Activated CD8-positive, alpha-beta memory T cell treated with anti-CD3 and anti-CD28 coated beads, Interleukin-2, amount 50 U/mL, for 24 hours (primary cell): Measurements from ENCODE around the gene GPLD1.

ENCODE experiments used
- DNase-seq: peaks from one replicate; pipeline ENCODE4 v3.0.0-alpha.2; 2020; ENCODE audit errors: extremely low read depth

GPLD1 gene

GRCh38 chr6:24455061-24455460 is 34.3 kb downstream of the GPLD1 start:
- no peak for DNase-seq

GRCh38 chr6:24454452-24454851 is 34.9 kb downstream of the GPLD1 start:
- DNase-seq, result no peak

GRCh38 chr6:24453921-24454320 is 35.5 kb downstream of the GPLD1 start:
- DNase-seq, result no peak

GRCh38 chr6:24451581-24452388 is 37.6 kb downstream of the GPLD1 start:
- DNase-seq, result no peak

GRCh38 chr6:24448828-24449525 is 40.4 kb downstream of the GPLD1 start:
- DNase-seq, result no peak

GRCh38 chr6:24448396-24448795 is 41.0 kb downstream of the GPLD1 start:
- DNase-seq, result no peak

- no peak for DNase-seq
These were observed 42.7 kb downstream of the GPLD1 start for GRCh38 chr6:24446670-24447069.

- DNase-seq, result no peak
These were observed 43.7 kb downstream of the GPLD1 start for GRCh38 chr6:24445704-24446103.

- DNase-seq, result no peak
These were observed 44.8 kb downstream of the GPLD1 start for GRCh38 chr6:24444588-24444987.

GRCh38 chr6:24441599-24441904 is 47.8 kb downstream of the GPLD1 start:
- no peak for DNase-seq

- no peak for DNase-seq
These were observed 48.3 kb downstream of the GPLD1 start for GRCh38 chr6:24440897-24441598.

GRCh38 chr6:24439858-24440539 is 49.4 kb downstream of the GPLD1 start:
- no peak for DNase-seq

- no peak for DNase-seq
These were observed 52.4 kb downstream of the GPLD1 start for GRCh38 chr6:24436979-24437378.

- DNase-seq, result no peak
These were observed 56.8 kb downstream of the GPLD1 start for GRCh38 chr6:24432611-24433010.

GRCh38 chr6:24431045-24431451 is 58.3 kb downstream of the GPLD1 start:
- DNase-seq, result no peak

- no peak for DNase-seq
These were observed 59.3 kb downstream of the GPLD1 start for GRCh38 chr6:24430086-24430485.

GRCh38 chr6:24429146-24429545 is 60.2 kb downstream of the GPLD1 start:
- DNase-seq, result no peak

- DNase-seq, result no peak
These were observed 60.8 kb downstream of the GPLD1 start for GRCh38 chr6:24428615-24429014.

GRCh38 chr6:24426729-24427446 is 62.5 kb downstream of the GPLD1 start:
- DNase-seq, result no peak

GRCh38 chr6:24425091-24425490 is 64.3 kb downstream of the GPLD1 start:
- DNase-seq, result no peak

GRCh38 chr6:24419526-24419925 is 69.9 kb downstream of the GPLD1 start:
- no peak for DNase-seq

- DNase-seq, result no peak
These were observed 73.6 kb downstream of the GPLD1 start for GRCh38 chr6:24415753-24416152.
